Measurements from ENCODE around the gene SYNGR3.

Gene SYNGR3

GRCh38 chr16:1997494-1998359 is 8.0 kb downstream of the SYNGR3 start:
- DNase-seq = no peak

GRCh38 chr16:1998360-1998835 is 8.6 kb downstream of the SYNGR3 start:
- DNase-seq = no peak

GRCh38 chr16:1998852-1999801 is 9.4 kb downstream of the SYNGR3 start:
- no peak for DNase-seq

GRCh38 chr16:1999866-2000514 is 10.2 kb downstream of the SYNGR3 start:
- no peak for DNase-seq

- no peak for DNase-seq
Measured at GRCh38 chr16:2001035-2001434, 11.3 kb downstream of the SYNGR3 start.

- no peak for DNase-seq
Measured at GRCh38 chr16:2001456-2002355, 11.9 kb downstream of the SYNGR3 start.

GRCh38 chr16:2002406-2003230 is 12.8 kb downstream of the SYNGR3 start:
- DNase-seq = no peak

- no peak for DNase-seq
Measured at GRCh38 chr16:2003231-2003826, 13.6 kb downstream of the SYNGR3 start.

GRCh38 chr16:2003827-2004641 is 14.3 kb downstream of the SYNGR3 start:
- DNase-seq = peak; percentile 77 to 97 (median 92)

- DNase-seq = peak in 2 of 3 experiments; percentile 5 to 13
Measured at GRCh38 chr16:2004795-2005517, 15.2 kb downstream of the SYNGR3 start.

- no peak for DNase-seq
Measured at GRCh38 chr16:2005646-2006045, 15.9 kb downstream of the SYNGR3 start.

- DNase-seq = no peak
Measured at GRCh38 chr16:2006317-2006716, 16.5 kb downstream of the SYNGR3 start.

- DNase-seq = no peak
Measured at GRCh38 chr16:2007081-2007836, 17.5 kb downstream of the SYNGR3 start.

GRCh38 chr16:2008009-2008526 is 18.3 kb downstream of the SYNGR3 start:
- DNase-seq = no peak

- DNase-seq = peak in 2 of 3 experiments; percentile 31 to 38
Measured at GRCh38 chr16:2008631-2009163, 18.9 kb downstream of the SYNGR3 start.

GRCh38 chr16:2009164-2009711 is 19.5 kb downstream of the SYNGR3 start:
- DNase-seq = peak in 2 of 3 experiments; percentile 59 to 72

All from NCI-H1417 (cell line).